Measurements from ENCODE around the gene ADAMTS2.

ADAMTS2 gene

GRCh38 chr5:179204572-179204971 lies 140.7 kb downstream of the ADAMTS2 start:
- no peak for DNase-seq (ENCODE audit: extremely low spot score)
- ChIA-PET CTCF (no interaction called here), POLR2A (no interaction called here)
- TF ChIP-seq FOXM1 (IDR thresholded peaks at IDR 0.05; ENCODE audit: borderline replicate concordance) (no peak), NFRKB (IDR thresholded peaks at IDR 0.05) (no peak), ELF4 (IDR thresholded peaks at IDR 0.05) (no peak), ARNT (IDR thresholded peaks at IDR 0.05) (no peak), L3MBTL2 (conservative IDR thresholded peaks at IDR 0.05) (no peak), FOXK2 (IDR thresholded peaks at IDR 0.05) (no peak), TARDBP (IDR thresholded peaks at IDR 0.05) (no peak), BHLHE40 (IDR thresholded peaks at IDR 0.05; ENCODE audit: borderline replicate concordance) (no peak), ZNF384 (IDR thresholded peaks at IDR 0.05) (no peak), SUZ12 (IDR thresholded peaks at IDR 0.05) (no peak), SP1 (IDR thresholded peaks at IDR 0.05) (no peak)
- TF ChIP-seq, protein P1, sequence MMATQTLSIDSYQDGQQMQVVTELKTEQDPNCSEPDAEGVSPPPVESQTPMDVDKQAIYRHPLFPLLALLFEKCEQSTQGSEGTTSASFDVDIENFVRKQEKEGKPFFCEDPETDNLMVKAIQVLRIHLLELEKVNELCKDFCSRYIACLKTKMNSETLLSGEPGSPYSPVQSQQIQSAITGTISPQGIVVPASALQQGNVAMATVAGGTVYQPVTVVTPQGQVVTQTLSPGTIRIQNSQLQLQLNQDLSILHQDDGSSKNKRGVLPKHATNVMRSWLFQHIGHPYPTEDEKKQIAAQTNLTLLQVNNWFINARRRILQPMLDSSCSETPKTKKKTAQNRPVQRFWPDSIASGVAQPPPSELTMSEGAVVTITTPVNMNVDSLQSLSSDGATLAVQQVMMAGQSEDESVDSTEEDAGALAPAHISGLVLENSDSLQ (IDR thresholded peaks at IDR 0.05), result no peak

GRCh38 chr5:179203248-179203647 lies 142.0 kb downstream of the ADAMTS2 start:
- ChIA-PET CTCF (no interaction called here), POLR2A (no interaction called here)
- DNase-seq (ENCODE audit: extremely low spot score), result no peak
- TF ChIP-seq ELF4 (IDR thresholded peaks at IDR 0.05) (no peak), FOXA1 (IDR thresholded peaks at IDR 0.05) (no peak), ARNT (IDR thresholded peaks at IDR 0.05) (no peak), FOXK2 (IDR thresholded peaks at IDR 0.05) (no peak), TARDBP (IDR thresholded peaks at IDR 0.05) (no peak), HDGF (IDR thresholded peaks at IDR 0.05; ENCODE audit: borderline replicate concordance) (no peak), BHLHE40 (IDR thresholded peaks at IDR 0.05; ENCODE audit: borderline replicate concordance) (no peak), CTBP1 (IDR thresholded peaks at IDR 0.05; ENCODE audit: borderline replicate concordance) (no peak), LEF1 (IDR thresholded peaks at IDR 0.05; ENCODE audit: borderline replicate concordance) (no peak), SUZ12 (IDR thresholded peaks at IDR 0.05) (no peak)
- TF ChIP-seq, protein P1 (IDR thresholded peaks at IDR 0.05), result no peak

DNA sequence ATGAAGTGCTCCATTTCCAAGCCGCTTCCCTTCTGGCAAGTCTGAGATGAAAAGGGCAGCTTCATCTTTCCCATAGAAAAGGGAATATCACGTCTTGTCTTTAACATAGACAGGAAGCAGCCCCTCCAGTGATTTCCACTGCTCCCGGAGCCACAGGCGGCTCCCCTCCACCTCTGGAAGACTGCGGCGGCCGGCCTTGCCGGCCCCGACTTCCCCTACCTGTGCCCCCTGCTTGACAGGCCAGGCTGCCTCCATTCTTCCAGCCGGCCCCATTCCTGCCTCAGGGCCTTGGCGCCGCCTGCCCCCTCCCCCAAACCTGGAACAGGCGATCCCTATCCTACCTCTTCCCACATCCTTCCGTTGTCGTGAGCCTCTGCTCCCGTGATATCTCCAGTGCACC lies 143.3 kb downstream of the ADAMTS2 start:
- ChIA-PET POLR2A (no interaction called here), CTCF (no interaction called here)
- no peak for TF ChIP-seq HDGF (IDR thresholded peaks at IDR 0.05; ENCODE audit: borderline replicate concordance)
- TF ChIP-seq NFRKB (IDR thresholded peaks at IDR 0.05), result no peak
- no peak for TF ChIP-seq CTBP1 (IDR thresholded peaks at IDR 0.05; ENCODE audit: borderline replicate concordance)
- TF ChIP-seq FOXK2 (IDR thresholded peaks at IDR 0.05), result no peak
- TF ChIP-seq FOXM1 (IDR thresholded peaks at IDR 0.05; ENCODE audit: borderline replicate concordance), result no peak
- TF ChIP-seq, protein P1 (IDR thresholded peaks at IDR 0.05), result no peak
- TF ChIP-seq SUZ12 (IDR thresholded peaks at IDR 0.05), result no peak
- TF ChIP-seq ELF4 (IDR thresholded peaks at IDR 0.05), result no peak
- no peak for TF ChIP-seq ARNT (IDR thresholded peaks at IDR 0.05)
- no peak for TF ChIP-seq LEF1 (IDR thresholded peaks at IDR 0.05; ENCODE audit: borderline replicate concordance)
- TF ChIP-seq ZNF384 (IDR thresholded peaks at IDR 0.05), result no peak
- DNase-seq (ENCODE audit: extremely low spot score), result no peak

DNA sequence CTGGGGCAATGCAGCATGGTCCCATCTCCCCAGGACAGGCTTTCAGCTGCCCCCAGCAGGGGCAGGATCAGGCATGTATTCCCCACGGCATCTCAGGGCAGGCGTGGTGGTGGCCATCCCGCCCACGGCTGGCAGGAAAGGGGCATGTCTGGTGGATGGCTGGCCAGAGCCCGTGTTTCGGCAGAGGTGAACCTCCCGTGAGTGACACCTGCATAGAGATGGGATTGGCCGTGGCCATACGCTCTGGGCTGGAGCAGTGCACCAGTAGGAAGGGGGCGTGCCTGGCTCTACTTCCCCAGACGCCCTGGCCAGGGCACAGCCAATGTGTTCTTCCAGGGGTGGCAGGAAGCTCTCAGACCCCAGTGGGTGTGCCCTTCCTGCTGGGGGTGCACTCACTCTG lies 146.0 kb downstream of the ADAMTS2 start:
- no peak for TF ChIP-seq SP1 (IDR thresholded peaks at IDR 0.05)
- TF ChIP-seq SUZ12 (IDR thresholded peaks at IDR 0.05), result no peak
- no peak for TF ChIP-seq HDGF (IDR thresholded peaks at IDR 0.05; ENCODE audit: borderline replicate concordance)
- POLR2A ChIA-PET, result no interaction called here
- DNase-seq (ENCODE audit: extremely low spot score), result no peak
- CTCF ChIA-PET, result no interaction called here

DNA sequence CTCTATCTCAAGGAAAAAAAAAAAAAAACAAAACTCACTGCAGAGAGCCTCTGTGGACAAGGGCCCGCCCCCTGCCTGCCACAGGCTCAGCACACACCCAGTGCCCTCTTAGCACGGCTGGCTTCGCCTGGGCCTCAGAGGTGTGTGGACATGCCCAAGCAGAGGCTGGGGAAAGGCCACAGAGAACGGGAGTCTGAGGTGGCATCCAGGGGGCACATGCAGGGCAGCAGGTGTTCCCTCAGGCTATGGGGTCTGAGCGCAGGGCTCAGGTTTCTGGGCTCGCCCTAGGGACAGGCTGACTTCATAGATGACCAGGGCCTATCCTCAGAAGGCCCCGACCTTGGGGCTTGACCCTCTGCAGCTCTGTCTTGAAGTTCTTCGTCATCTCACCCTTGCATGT lies 146.4 kb downstream of the ADAMTS2 start:
- ChIA-PET CTCF (no interaction called here), POLR2A (no interaction called here)
- TF ChIP-seq ELF4 (IDR thresholded peaks at IDR 0.05), result no peak
- TF ChIP-seq FOXK2 (IDR thresholded peaks at IDR 0.05), result no peak
- TF ChIP-seq NFRKB (IDR thresholded peaks at IDR 0.05), result no peak
- no peak for TF ChIP-seq FOXM1 (IDR thresholded peaks at IDR 0.05; ENCODE audit: borderline replicate concordance)
- TF ChIP-seq L3MBTL2 (conservative IDR thresholded peaks at IDR 0.05), result no peak
- TF ChIP-seq FOXA1 (IDR thresholded peaks at IDR 0.05), result no peak
- no peak for TF ChIP-seq ARNT (IDR thresholded peaks at IDR 0.05)
- TF ChIP-seq, protein P1 (IDR thresholded peaks at IDR 0.05), result no peak
- no peak for DNase-seq (ENCODE audit: extremely low spot score)

GRCh38 chr5:179196405-179197079 lies 148.7 kb downstream of the ADAMTS2 start:
- CTCF ChIA-PET, result no interaction called here
- POLR2A ChIA-PET, result no interaction called here
- no peak for DNase-seq (ENCODE audit: extremely low spot score)
- no peak for TF ChIP-seq TARDBP (IDR thresholded peaks at IDR 0.05)
- no peak for TF ChIP-seq CTBP1 (IDR thresholded peaks at IDR 0.05; ENCODE audit: borderline replicate concordance)
- TF ChIP-seq ZNF384 (IDR thresholded peaks at IDR 0.05), result no peak
- no peak for TF ChIP-seq SP1 (IDR thresholded peaks at IDR 0.05)
- TF ChIP-seq ELF4 (IDR thresholded peaks at IDR 0.05), result no peak
- TF ChIP-seq FOXA1 (IDR thresholded peaks at IDR 0.05), result no peak
- no peak for TF ChIP-seq HDGF (IDR thresholded peaks at IDR 0.05; ENCODE audit: borderline replicate concordance)
- TF ChIP-seq ARNT (IDR thresholded peaks at IDR 0.05), result no peak
- TF ChIP-seq L3MBTL2 (conservative IDR thresholded peaks at IDR 0.05), result no peak
- TF ChIP-seq, protein P1 (IDR thresholded peaks at IDR 0.05), result no peak
